Coronary artery (tissue), 2 donors: ENCODE measurements around the gene CEP164.

ENCODE experiments used
- DNase-seq: peaks from one replicate; pipeline ENCODE4 v3.0.0-alpha.2; 2017; ENCODE audit warnings: low spot score
- H3K27ac ChIP-seq, 2 donors: fragments of 200-600 bp; sonication (generic); one replicate each; pipeline ENCODE4 v1.5.1; 2016 to 2019
- H3K4me3 ChIP-seq: fragments of 200-600 bp; sonication (generic); 2 replicates; pipeline ENCODE4 v1.5.1; 2016; ENCODE audit warnings: mild to moderate bottlenecking, moderate library complexity
- CTCF ChIP-seq: fragments of 200-600 bp; sonication (generic); IDR thresholded peaks from one replicate; pipeline ENCODE4 v1.5.1; 2019; ENCODE audit warnings: antibody characterized with exemption

The CEP164 gene

GRCh38 chr11:117303646-117304315 is 23.9 kb upstream of the CEP164 start:
- no peak for DNase-seq
- no peak overlapping the region for H3K4me3 ChIP-seq
- no peak for TF ChIP-seq CTCF
- no peak overlapping the region for H3K27ac ChIP-seq

GRCh38 chr11:117305145-117305544 is 22.5 kb upstream of the CEP164 start:
- DNase-seq = no peak
- Histone ChIP-seq H3K4me3 (no peak overlapping the region), H3K27ac (no peak overlapping the region)
- TF ChIP-seq CTCF = no peak

GRCh38 chr11:117309310-117309709 is 18.3 kb upstream of the CEP164 start:
- Histone ChIP-seq H3K27ac (no peak overlapping the region), H3K4me3 (no peak overlapping the region)
- TF ChIP-seq CTCF = no peak
- DNase-seq = no peak

GRCh38 chr11:117313091-117313490 is 14.6 kb upstream of the CEP164 start:
- no peak overlapping the region for H3K4me3 ChIP-seq
- DNase-seq = no peak
- TF ChIP-seq CTCF = no peak
- no peak overlapping the region for H3K27ac ChIP-seq

GRCh38 chr11:117313828-117314768 is 13.6 kb upstream of the CEP164 start:
- no peak for DNase-seq
- H3K27ac ChIP-seq = no peak overlapping the region
- peak overlapping the region; percentile 97 for H3K4me3 ChIP-seq
- TF ChIP-seq CTCF = no peak

- H3K27ac ChIP-seq = no peak overlapping the region
- no peak for TF ChIP-seq CTCF
- no peak for DNase-seq
- peak overlapping the region; percentile 97 for H3K4me3 ChIP-seq
These were observed 12.8 kb upstream of the CEP164 start for GRCh38 chr11:117314840-117315239.
